Testis (tissue), 3 donors: ENCODE measurements around the gene MAML3. TPM values are rescaled to one million over a fixed set of nuclear protein-coding genes. Genes with fewer than 3 reads are reported as not detected.

Experiments used
- DNase-seq: peaks from one replicate; pipeline ENCODE4 v3.0.0-alpha.2; 2019
- H3K27ac ChIP-seq, 2 donors: fragments of 200-600 bp; sonication (generic); one replicate each; pipeline ENCODE4 v1.5.1; 2019
- H3K27me3 ChIP-seq: fragments of 200-600 bp; sonication (generic); one replicate; pipeline ENCODE4 v1.5.1; 2019
- H3K36me3 ChIP-seq: fragments of 200-600 bp; sonication (generic); one replicate; pipeline ENCODE4 v1.5.1; 2017; ENCODE audit warnings: low read depth; ENCODE audit errors: missing control alignments
- H3K4me1 ChIP-seq: fragments of 200-600 bp; sonication (generic); one replicate; pipeline ENCODE4 v1.5.1; 2019
- H3K4me3 ChIP-seq, 2 donors: fragments of 200-600 bp; sonication (generic); one replicate each; pipeline ENCODE4 v1.5.1; 2017 to 2019
- H3K9me3 ChIP-seq: fragments of 200-600 bp; sonication (generic); one replicate; pipeline ENCODE4 v1.5.1; 2017
- CTCF ChIP-seq, 3 experiments: fragments of 450-650 bp in 2 of 3; fragments of 200-600 bp in 1 of 3; sonication (generic) in 1 of 3; IDR thresholded peaks; one replicate each; pipeline ENCODE4 v1.5.1; 2016 to 2019; ENCODE audit warnings: antibody characterized with exemption in 3 of 3, mild to moderate bottlenecking in 2 of 3, moderate library complexity in 1 of 3
- POLR2A ChIP-seq: fragments of 450-650 bp; IDR thresholded peaks from one replicate; pipeline ENCODE4 v1.6.1; 2017; ENCODE audit warnings: antibody characterized with exemption, mild to moderate bottlenecking, moderate library complexity
- WGBS, 2 donors: methylation state at CpG; one replicate each; pipeline ENCODE4 v1.1.5; 2018; 5-methylcytosine and 5-hydroxymethylcytosine counted together
- intact Hi-C: fragments of 100-400 bp; cut with DNase I; formaldehyde crosslinking; loops from one replicate; pipeline ENCODE4 v1.15.1; 2023; ENCODE audit warnings: low total_unique reads
- polyA plus RNA-seq: library from polyadenylated mRNA; stranded (reverse); fragments of 350-450 nt; fragmentation: Illumina TruSeq; extraction: RNeasy Lipid Tissue Mini Kit (QIAGEN cat#74804); gene quantifications from one replicate; pipeline ENCODE4 v1.2.3, GENCODE V29; 2014; ENCODE audit warnings: low read depth, low replicate concordance; ENCODE audit not compliant: insufficient read depth
- total RNA-seq, 2 donors: library from RNA; depleted of rRNA; stranded (reverse); fragments of >200 nt; gene quantifications; one replicate each; pipeline ENCODE4 v1.2.3, GENCODE V29; 2016

The MAML3 gene
- total and polyA plus RNA-seq, 3 donors from 2014 or later: 7.6 to 21.2 (median 18.8) TPM

DNA sequence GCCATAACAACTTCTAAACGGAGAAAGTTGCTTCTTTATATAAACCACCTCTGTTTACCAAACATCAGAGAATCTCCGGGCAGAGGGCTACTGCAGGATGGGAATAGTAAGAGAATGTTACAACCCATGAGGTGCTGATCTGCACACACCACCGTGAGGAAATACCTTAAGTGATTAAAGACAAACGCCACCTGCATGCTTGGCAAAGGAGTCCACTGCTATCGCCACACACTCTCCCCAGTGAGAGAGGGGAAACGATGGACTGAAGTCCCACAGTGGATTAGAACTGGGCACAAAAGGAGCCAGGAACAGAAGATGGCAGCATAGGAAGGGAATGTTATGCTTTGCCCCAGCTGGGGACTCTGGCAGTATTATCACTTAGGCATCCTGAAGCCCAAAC lies 15.6 kb downstream of the MAML3 start:
- WGBS, 2 donors: 72 to 75% methylated on average over 6 of the region's 6 CpGs
- no peaks in the 10 kb centered on the region for H3K36me3 ChIP-seq
- no peak overlapping the region for H3K4me3 ChIP-seq
- H3K9me3 ChIP-seq: no peaks in the 10 kb centered on the region
- H3K27me3 ChIP-seq: no peaks in the 10 kb centered on the region
- intact Hi-C loops: no loop called here
- DNase-seq: no peak
- TF ChIP-seq POLR2A: no peak
- no peak for TF ChIP-seq CTCF (IDR thresholded peaks at IDR 0.05)
- no peak overlapping the region for H3K27ac ChIP-seq
- H3K4me1 ChIP-seq: peaks cover 5% of the 10 kb centered on the region

DNA sequence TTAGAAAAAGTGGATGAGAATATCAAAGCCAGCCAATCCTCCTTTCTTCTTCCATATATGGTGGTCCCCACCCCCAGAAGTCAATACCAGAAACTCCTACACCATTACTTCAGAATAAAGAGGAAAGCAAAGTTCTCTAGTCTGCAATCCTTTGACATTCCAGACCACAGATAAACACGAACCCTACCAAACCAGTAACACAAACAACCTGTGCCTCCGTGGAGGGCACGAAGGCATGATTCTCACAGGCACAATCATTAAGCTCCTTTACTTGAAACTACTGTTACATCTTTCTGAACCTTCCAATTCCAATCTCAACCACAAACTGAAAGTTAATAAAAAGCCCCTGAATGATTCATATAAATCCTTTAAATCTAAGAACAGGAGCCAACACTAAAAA lies 16.3 kb downstream of the MAML3 start:
- no peak overlapping the region for H3K27ac ChIP-seq
- TF ChIP-seq CTCF (IDR thresholded peaks at IDR 0.05) (no peak), POLR2A (no peak)
- peaks cover 5% of the 10 kb centered on the region for H3K4me1 ChIP-seq
- H3K27me3 ChIP-seq: no peaks in the 10 kb centered on the region
- no peaks in the 10 kb centered on the region for H3K36me3 ChIP-seq
- intact Hi-C loops: no loop called here
- H3K9me3 ChIP-seq: no peaks in the 10 kb centered on the region
- no peak for DNase-seq
- no peak overlapping the region for H3K4me3 ChIP-seq
- WGBS, 2 donors: 33 to 43% methylated on average over 3 of the region's 3 CpGs

DNA sequence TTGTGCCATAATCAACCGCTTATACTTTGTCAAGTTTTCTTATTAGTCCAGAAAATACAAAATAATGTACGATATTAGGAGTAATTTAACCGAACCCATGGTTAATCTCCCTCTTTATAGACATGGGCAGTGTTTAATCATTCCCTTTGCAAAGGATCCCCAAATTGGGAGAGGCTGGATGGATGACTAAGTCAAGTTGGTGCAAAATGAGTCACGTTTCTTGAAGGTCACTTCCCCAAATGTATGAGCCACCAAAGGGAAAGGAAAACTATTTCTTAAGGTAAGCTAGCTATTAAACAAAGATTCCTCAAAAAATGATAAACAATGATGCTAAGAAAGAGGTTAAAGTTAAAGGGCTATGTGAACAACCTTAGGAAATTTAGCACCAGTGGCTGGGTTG lies 17.5 kb downstream of the MAML3 start:
- Histone ChIP-seq H3K4me1 (peaks cover 5% of the 10 kb centered on the region), H3K36me3 (no peaks in the 10 kb centered on the region), H3K4me3 (no peak overlapping the region), H3K27ac (no peak overlapping the region), H3K27me3 (no peaks in the 10 kb centered on the region), H3K9me3 (no peaks in the 10 kb centered on the region)
- DNase-seq: no peak
- TF ChIP-seq POLR2A (no peak), CTCF (IDR thresholded peaks at IDR 0.05) (no peak)
- intact Hi-C loops: no loop called here
- 71% methylated on average over 4 of the region's 4 CpGs for WGBS, 2 donors

DNA sequence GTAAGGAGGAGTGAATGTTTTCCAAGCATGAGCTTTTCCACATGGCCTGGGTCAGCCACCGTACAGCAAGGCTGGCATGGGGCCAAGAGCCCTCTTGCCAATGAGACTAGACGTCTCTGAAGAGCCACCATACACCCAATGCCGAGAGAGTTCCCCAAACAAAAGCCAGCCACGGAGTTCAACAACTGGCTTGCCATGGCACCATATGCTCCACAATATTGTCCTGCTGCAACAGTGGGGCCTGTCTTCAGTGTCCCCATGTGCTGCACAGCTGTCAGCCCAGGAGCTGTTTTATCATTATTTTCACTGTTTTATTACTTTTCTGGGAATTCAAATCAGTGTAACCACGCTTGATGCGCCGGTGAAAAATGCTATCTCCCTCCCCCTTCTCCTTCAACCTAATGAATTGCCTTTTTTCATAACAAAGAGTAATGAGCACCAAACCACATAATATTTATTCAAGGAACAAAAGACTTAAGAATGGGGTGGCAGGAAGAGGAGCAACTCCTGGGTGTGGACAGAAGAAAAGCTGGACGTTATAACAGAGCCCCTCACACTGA lies 18.4 kb downstream of the MAML3 start:
- no peak overlapping the region for H3K4me3 ChIP-seq
- H3K27me3 ChIP-seq: no peaks in the 10 kb centered on the region
- TF ChIP-seq POLR2A (no peak), CTCF (IDR thresholded peaks at IDR 0.05) (no peak)
- no peaks in the 10 kb centered on the region for H3K9me3 ChIP-seq
- no peaks in the 10 kb centered on the region for H3K36me3 ChIP-seq
- intact Hi-C loops: no loop called here
- WGBS, 2 donors: 24 to 42% methylated on average over 8 of the region's 8 CpGs
- H3K4me1 ChIP-seq: peaks cover 5% of the 10 kb centered on the region
- peak; percentile 38 for DNase-seq
- H3K27ac ChIP-seq: no peak overlapping the region

- intact Hi-C loops: no loop called here
- Histone ChIP-seq H3K27me3 (no peaks in the 10 kb centered on the region), H3K4me1 (peaks cover 5% of the 10 kb centered on the region), H3K27ac (no peak overlapping the region), H3K36me3 (no peaks in the 10 kb centered on the region), H3K4me3 (no peak overlapping the region), H3K9me3 (no peaks in the 10 kb centered on the region)
- DNase-seq: no peak
- TF ChIP-seq CTCF (IDR thresholded peaks at IDR 0.05) (no peak), POLR2A (no peak)
- WGBS, 2 donors: 76 to 83% methylated on average over 9 of the region's 9 CpGs
Observed at GRCh38 chr4:140134746-140135425, 19.1 kb downstream of the MAML3 start.
